KMS-11 (cell line): Measurements from ENCODE around the gene OSBP2.

Experiments
- H2AFZ ChIP-seq: fragments of 200-600 bp; sonication (generic); 2 replicates; pipeline ENCODE4 v1.6.1; 2016; ENCODE audit warnings: antibody characterized with exemption, mixed run types, low read depth
- H3K27ac ChIP-seq: fragments of 200-600 bp; sonication (generic); 2 replicates; pipeline ENCODE4 v1.6.1; 2016; ENCODE audit warnings: mild to moderate bottlenecking, mixed run types
- H3K27me3 ChIP-seq: fragments of 200-600 bp; sonication (generic); 2 replicates; pipeline ENCODE4 v1.6.1; 2017; ENCODE audit warnings: mild to moderate bottlenecking, low read depth, mixed run types, moderate library complexity; ENCODE audit not compliant: insufficient read depth
- H3K36me3 ChIP-seq: fragments of 200-600 bp; sonication (generic); 2 replicates; pipeline ENCODE4 v1.6.1; 2017; ENCODE audit warnings: mild to moderate bottlenecking, mixed run types; ENCODE audit not compliant: insufficient read depth
- H3K4me1 ChIP-seq: fragments of 200-600 bp; sonication (generic); 2 replicates; pipeline ENCODE4 v1.6.1; 2016; ENCODE audit warnings: mild to moderate bottlenecking, low read depth, mixed run types; ENCODE audit not compliant: poor library complexity, severe bottlenecking
- H3K4me2 ChIP-seq: fragments of 200-600 bp; sonication (generic); 2 replicates; pipeline ENCODE4 v1.7.0; 2016; ENCODE audit warnings: mild to moderate bottlenecking, mixed run types
- H3K4me3 ChIP-seq: fragments of 200-600 bp; sonication (generic); IDR thresholded peaks from 2 replicates; pipeline ENCODE4 v1.6.1; 2017; ENCODE audit warnings: low read depth, low read length, mixed read lengths; ENCODE audit not compliant: insufficient read depth
- H3K79me2 ChIP-seq: fragments of 200-600 bp; sonication (generic); 2 replicates; pipeline ENCODE4 v1.6.1; 2016; ENCODE audit warnings: low read depth, mixed run types; ENCODE audit not compliant: insufficient read depth
- H3K9ac ChIP-seq: fragments of 200-600 bp; sonication (generic); 2 replicates; pipeline ENCODE4 v1.6.1; 2016; ENCODE audit warnings: mild to moderate bottlenecking, mixed run types
- H4K20me1 ChIP-seq: fragments of 200-600 bp; sonication (generic); 2 replicates; pipeline ENCODE4 v1.6.1; 2016; ENCODE audit warnings: mild to moderate bottlenecking, mixed run types; ENCODE audit not compliant: insufficient read depth
- CTCF ChIP-seq: fragments of 200-600 bp; sonication (generic); conservative IDR thresholded peaks from 2 replicates; pipeline ENCODE4 v1.6.1; 2017; ENCODE audit warnings: low read depth, mild to moderate bottlenecking, antibody characterized with exemption, low read length, moderate library complexity, mixed read lengths

The OSBP2 gene

GRCh38 chr22:30933457-30933856 is 238.8 kb downstream of the OSBP2 start:
- H3K4me3 ChIP-seq: no peak overlapping the region
- H3K4me2 ChIP-seq: no peak overlapping the region
- no peak for TF ChIP-seq CTCF
- H3K27ac ChIP-seq: no peak overlapping the region
- no peaks in the 10 kb centered on the region for H4K20me1 ChIP-seq
- peaks cover 7% of the 10 kb centered on the region; the same call in 1 of the 2 replicates for H3K36me3 ChIP-seq
- no peaks in the 10 kb centered on the region for H3K4me1 ChIP-seq
- no peak overlapping the region for H2AFZ ChIP-seq
- H3K9ac ChIP-seq: no peak overlapping the region
- H3K27me3 ChIP-seq: no peaks in the 10 kb centered on the region
- no peaks in the 10 kb centered on the region for H3K79me2 ChIP-seq

DNA sequence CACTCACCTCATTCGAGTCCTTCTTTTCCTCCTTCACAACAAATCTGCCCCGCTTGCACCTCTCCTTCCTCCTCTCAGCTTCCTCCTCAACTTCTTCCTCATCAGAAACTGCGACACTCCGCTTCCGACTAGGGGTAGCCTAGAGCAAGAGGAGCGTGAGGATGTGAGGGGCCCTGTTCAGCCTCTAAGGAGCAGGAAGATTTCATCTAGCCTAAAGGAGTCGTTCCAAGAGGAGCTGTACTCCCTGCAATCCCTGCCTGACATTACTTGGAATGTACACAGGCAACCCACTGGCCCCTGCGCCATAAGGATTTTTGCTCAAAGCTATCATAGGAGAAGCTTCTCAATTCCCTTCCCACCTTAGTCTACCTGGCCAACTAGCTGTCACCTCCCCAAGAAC is 239.4 kb downstream of the OSBP2 start:
- H3K36me3 ChIP-seq: peaks cover 9% of the 10 kb centered on the region; the same call in 1 of the 2 replicates

GRCh38 chr22:30940685-30941362 is 246.2 kb downstream of the OSBP2 start:
- H3K36me3 ChIP-seq: peaks cover 15% of the 10 kb centered on the region; the same call in 1 of the 2 replicates
- H3K4me1 ChIP-seq: no peaks in the 10 kb centered on the region
- H3K27ac ChIP-seq: no peak overlapping the region
- TF ChIP-seq CTCF: no peak
- H3K79me2 ChIP-seq: no peaks in the 10 kb centered on the region
- no peak overlapping the region for H3K4me3 ChIP-seq
- H3K4me2 ChIP-seq: no peak overlapping the region
- H3K9ac ChIP-seq: no peak overlapping the region
- H4K20me1 ChIP-seq: no peaks in the 10 kb centered on the region
- no peak overlapping the region for H2AFZ ChIP-seq
- no peaks in the 10 kb centered on the region for H3K27me3 ChIP-seq

More for the DNA sequence above, 239.4 kb downstream of the OSBP2 start:
- Histone ChIP-seq H3K9ac (no peak overlapping the region), H3K27ac (no peak overlapping the region), H3K4me3 (no peak overlapping the region), H3K79me2 (no peaks in the 10 kb centered on the region), H3K27me3 (no peaks in the 10 kb centered on the region), H4K20me1 (no peaks in the 10 kb centered on the region), H3K4me1 (no peaks in the 10 kb centered on the region), H2AFZ (no peak overlapping the region), H3K4me2 (no peak overlapping the region)
- TF ChIP-seq CTCF: no peak

- no peak overlapping the region for H3K27ac ChIP-seq
- H3K36me3 ChIP-seq: peaks cover 15% of the 10 kb centered on the region; the same call in 1 of the 2 replicates
- H4K20me1 ChIP-seq: no peaks in the 10 kb centered on the region
- H3K9ac ChIP-seq: no peak overlapping the region
- TF ChIP-seq CTCF: no peak
- no peak overlapping the region for H2AFZ ChIP-seq
- H3K4me2 ChIP-seq: no peak overlapping the region
- H3K79me2 ChIP-seq: no peaks in the 10 kb centered on the region
- H3K4me1 ChIP-seq: no peaks in the 10 kb centered on the region
- no peaks in the 10 kb centered on the region for H3K27me3 ChIP-seq
- H3K4me3 ChIP-seq: no peak overlapping the region
Observed at GRCh38 chr22:30941363-30941740, 246.7 kb downstream of the OSBP2 start.
